Loucy (cell line): ENCODE measurements around the gene WFDC5.

Experiments used
- H2AFZ ChIP-seq: fragments of 200-600 bp; sonication (generic); 2 replicates; pipeline ENCODE4 v1.6.0; 2016; ENCODE audit warnings: antibody characterized with exemption, mild to moderate bottlenecking, low read length, moderate library complexity
- H3F3A ChIP-seq: fragments of 200-600 bp; 2 replicates; pipeline ENCODE4 v1.6.0; 2016; ENCODE audit warnings: antibody characterized with exemption, low read depth, mild to moderate bottlenecking
- H3K27me3 ChIP-seq: fragments of 200-600 bp; sonication (generic); 2 replicates; pipeline ENCODE4 v1.6.1; 2014; ENCODE audit warnings: low read length, mild to moderate bottlenecking; ENCODE audit not compliant: insufficient read depth, poor library complexity, severe bottlenecking
- H3K36me3 ChIP-seq: fragments of 200-600 bp; sonication (generic); 2 replicates; pipeline ENCODE4 v1.6.1; 2016; ENCODE audit warnings: low read length; ENCODE audit not compliant: insufficient read depth
- H3K4me1 ChIP-seq: fragments of 200-600 bp; sonication (generic); 2 replicates; pipeline ENCODE4 v1.5.1; 2014; ENCODE audit warnings: low read length, mild to moderate bottlenecking; ENCODE audit not compliant: insufficient read depth, poor library complexity, severe bottlenecking
- H3K4me2 ChIP-seq: fragments of 200-600 bp; sonication (generic); 2 replicates; pipeline ENCODE4 v1.6.0; 2014; ENCODE audit warnings: antibody characterized with exemption, low read length, low read depth, mild to moderate bottlenecking; ENCODE audit not compliant: poor library complexity, severe bottlenecking
- H3K4me3 ChIP-seq: fragments of 200-600 bp; sonication (generic); 2 replicates; pipeline ENCODE4 v1.5.1; 2014; ENCODE audit warnings: low read length, mild to moderate bottlenecking, mixed read lengths; ENCODE audit not compliant: poor library complexity, severe bottlenecking
- H3K79me2 ChIP-seq: fragments of 200-600 bp; sonication (generic); 2 replicates; pipeline ENCODE4 v1.6.1; 2014; ENCODE audit warnings: low read length; ENCODE audit not compliant: insufficient read depth
- H3K9ac ChIP-seq: fragments of 200-600 bp; sonication (generic); 2 replicates; pipeline ENCODE4 v1.6.0; 2014; ENCODE audit warnings: mild to moderate bottlenecking, low read depth, low read length, moderate library complexity; ENCODE audit not compliant: poor library complexity, severe bottlenecking
- H3K9me2 ChIP-seq: fragments of 200-600 bp; sonication (generic); replicated peaks from 2 replicates; pipeline ENCODE4 v1.6.1; 2016; ENCODE audit warnings: low read depth, low read length, mixed read lengths
- H3K9me3 ChIP-seq: fragments of 200-600 bp; sonication (generic); 2 replicates; pipeline ENCODE4 v1.6.1; 2014; ENCODE audit warnings: mild to moderate bottlenecking, antibody characterized with exemption, low read length, low read depth; ENCODE audit not compliant: insufficient read depth
- H4K20me1 ChIP-seq: fragments of 200-600 bp; sonication (generic); 2 replicates; pipeline ENCODE4 v1.6.0; 2014; ENCODE audit warnings: antibody characterized with exemption, low read length, mild to moderate bottlenecking; ENCODE audit not compliant: insufficient read depth, poor library complexity, severe bottlenecking
- EZH2phosphoT487 ChIP-seq: fragments of 200-600 bp; IDR thresholded peaks from 2 replicates; pipeline ENCODE4 v1.6.1; 2018; ENCODE audit warnings: antibody characterized with exemption, mild to moderate bottlenecking, moderate library complexity, borderline replicate concordance
- TF ChIP-seq, protein P1 (sequence below): fragments of 200-600 bp; sonication (generic); conservative IDR thresholded peaks from 2 replicates; pipeline ENCODE4 v1.5.1; 2014; ENCODE audit warnings: mild to moderate bottlenecking, antibody characterized with exemption, low read length

The WFDC5 gene

DNA sequence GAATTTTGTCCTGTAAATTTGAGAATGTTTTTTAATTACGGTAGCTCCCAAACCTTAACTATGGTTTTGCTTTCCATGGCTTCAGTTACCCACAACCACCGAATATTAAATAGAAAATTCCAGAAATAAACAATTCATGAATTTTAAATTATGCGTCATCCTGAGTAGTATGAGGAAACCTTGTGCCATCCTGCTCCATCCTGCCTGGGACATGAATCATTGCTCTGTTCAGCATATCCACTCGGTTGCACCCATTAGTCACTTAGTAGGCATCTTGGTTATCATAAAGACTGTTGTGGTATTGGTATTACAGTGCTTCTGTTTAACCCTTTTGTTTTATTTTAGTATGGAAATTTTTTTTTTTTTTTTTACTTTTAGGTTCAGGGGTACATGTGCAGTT lies 53.7 kb downstream of the WFDC5 start:
- Histone ChIP-seq H3K4me1 (peaks cover 10% of the 10 kb centered on the region), H3K27me3 (no peaks in the 10 kb centered on the region), H3F3A (no peaks in the 10 kb centered on the region), H4K20me1 (no peaks in the 10 kb centered on the region), H3K4me3 (no peak overlapping the region), H3K9ac (no peak overlapping the region), H3K79me2 (peaks cover 10% of the 10 kb centered on the region; the same call in 1 of the 2 replicates), H2AFZ (no peak overlapping the region), H3K4me2 (no peak overlapping the region), H3K9me2 (no peaks in the 10 kb centered on the region), H3K36me3 (peaks cover 17% of the 10 kb centered on the region; the same call in 1 of the 2 replicates), H3K9me3 (no peaks in the 10 kb centered on the region)
- TF ChIP-seq EZH2phosphoT487, result no peak
- TF ChIP-seq, protein P1, sequence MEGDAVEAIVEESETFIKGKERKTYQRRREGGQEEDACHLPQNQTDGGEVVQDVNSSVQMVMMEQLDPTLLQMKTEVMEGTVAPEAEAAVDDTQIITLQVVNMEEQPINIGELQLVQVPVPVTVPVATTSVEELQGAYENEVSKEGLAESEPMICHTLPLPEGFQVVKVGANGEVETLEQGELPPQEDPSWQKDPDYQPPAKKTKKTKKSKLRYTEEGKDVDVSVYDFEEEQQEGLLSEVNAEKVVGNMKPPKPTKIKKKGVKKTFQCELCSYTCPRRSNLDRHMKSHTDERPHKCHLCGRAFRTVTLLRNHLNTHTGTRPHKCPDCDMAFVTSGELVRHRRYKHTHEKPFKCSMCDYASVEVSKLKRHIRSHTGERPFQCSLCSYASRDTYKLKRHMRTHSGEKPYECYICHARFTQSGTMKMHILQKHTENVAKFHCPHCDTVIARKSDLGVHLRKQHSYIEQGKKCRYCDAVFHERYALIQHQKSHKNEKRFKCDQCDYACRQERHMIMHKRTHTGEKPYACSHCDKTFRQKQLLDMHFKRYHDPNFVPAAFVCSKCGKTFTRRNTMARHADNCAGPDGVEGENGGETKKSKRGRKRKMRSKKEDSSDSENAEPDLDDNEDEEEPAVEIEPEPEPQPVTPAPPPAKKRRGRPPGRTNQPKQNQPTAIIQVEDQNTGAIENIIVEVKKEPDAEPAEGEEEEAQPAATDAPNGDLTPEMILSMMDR, result no peak

DNA sequence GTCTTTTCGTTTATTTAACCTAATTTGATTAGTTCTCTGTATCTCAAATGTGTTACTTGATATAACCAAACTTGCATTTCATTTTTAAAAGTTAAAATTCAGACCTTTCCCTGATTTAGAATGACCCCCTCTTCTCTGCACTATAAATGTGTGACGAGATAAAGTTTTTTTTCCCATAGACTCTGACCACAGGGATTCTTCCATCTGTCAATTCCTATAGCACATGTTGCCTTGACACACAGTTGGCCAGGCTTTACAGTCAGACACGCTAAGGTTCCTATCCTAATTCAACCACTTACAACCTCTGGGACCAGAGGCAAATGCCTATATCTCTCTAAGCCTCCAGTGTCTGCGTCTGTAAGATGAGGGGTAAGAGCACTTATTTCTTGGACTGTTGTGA lies 54.7 kb downstream of the WFDC5 start:
- peaks cover 18% of the 10 kb centered on the region; the same call in 1 of the 2 replicates for H3K36me3 ChIP-seq
- H3F3A ChIP-seq, result no peaks in the 10 kb centered on the region
- H3K9me2 ChIP-seq, result no peaks in the 10 kb centered on the region
- no peaks in the 10 kb centered on the region for H4K20me1 ChIP-seq
- H3K79me2 ChIP-seq, result peaks cover 8% of the 10 kb centered on the region; the same call in 1 of the 2 replicates
- no peak overlapping the region for H2AFZ ChIP-seq
- H3K27me3 ChIP-seq, result no peaks in the 10 kb centered on the region
- H3K4me2 ChIP-seq, result no peak overlapping the region
- TF ChIP-seq EZH2phosphoT487, result no peak
- H3K4me1 ChIP-seq, result peaks cover 13% of the 10 kb centered on the region
- H3K4me3 ChIP-seq, result no peak overlapping the region
- no peaks in the 10 kb centered on the region for H3K9me3 ChIP-seq
- H3K9ac ChIP-seq, result no peak overlapping the region
